GM19452 (cell line): ENCODE results near the gene THRAP3.
"Not testable (repeated sequence)": the region's sequence is repeated elsewhere in the genome, so short reads cannot be mapped to it uniquely, and the experiment has no call there.

Experiments
- ATAC-seq: cut with Tn5 transposase; IDR thresholded peaks from one replicate; pipeline ENCODE4 v1.9.1; 2021; ENCODE audit not compliant: unreplicated experiment

Gene THRAP3

GRCh38 chr1:36239941-36240637, 15.8 kb downstream of the THRAP3 start:
- no peak for ATAC-seq

GRCh38 chr1:36247538-36247937, 23.3 kb downstream of the THRAP3 start:
- ATAC-seq: no peak

- ATAC-seq: no peak
These were observed 24.1 kb downstream of the THRAP3 start for GRCh38 chr1:36248250-36248894.

GRCh38 chr1:36251794-36252481, 27.7 kb downstream of the THRAP3 start:
- no peak for ATAC-seq

GRCh38 chr1:36252482-36252824, 28.2 kb downstream of the THRAP3 start:
- not testable (repeated sequence) for ATAC-seq

- no peak for ATAC-seq
These were observed 29.1 kb downstream of the THRAP3 start for GRCh38 chr1:36253161-36253862.

- ATAC-seq: no peak
These were observed 32.5 kb downstream of the THRAP3 start for GRCh38 chr1:36256558-36257374.

GRCh38 chr1:36257375-36257767, 33.1 kb downstream of the THRAP3 start:
- ATAC-seq: no peak

GRCh38 chr1:36258960-36259344, 34.7 kb downstream of the THRAP3 start:
- ATAC-seq: no peak

- ATAC-seq: no peak
These were observed 44.7 kb downstream of the THRAP3 start for GRCh38 chr1:36268981-36269380.

- ATAC-seq: no peak
These were observed 45.2 kb downstream of the THRAP3 start for GRCh38 chr1:36269408-36269838.

GRCh38 chr1:36273024-36273423, 48.8 kb downstream of the THRAP3 start:
- ATAC-seq: no peak

- no peak for ATAC-seq
These were observed 50.0 kb downstream of the THRAP3 start for GRCh38 chr1:36274201-36274600.

GRCh38 chr1:36276688-36277087, 52.4 kb downstream of the THRAP3 start:
- no peak for ATAC-seq

- ATAC-seq: no peak
These were observed 55.0 kb downstream of the THRAP3 start for GRCh38 chr1:36279110-36279788.

GRCh38 chr1:36279789-36280296, 55.6 kb downstream of the THRAP3 start:
- ATAC-seq: no peak

GRCh38 chr1:36284061-36284460, 59.8 kb downstream of the THRAP3 start:
- ATAC-seq: no peak

GRCh38 chr1:36284517-36284916, 60.3 kb downstream of the THRAP3 start:
- ATAC-seq: no peak

GRCh38 chr1:36285443-36286101, 61.3 kb downstream of the THRAP3 start:
- no peak for ATAC-seq
